Brain microvascular endothelial cell (primary cell): ENCODE measurements around the gene LHX4.

Experiments used
- DNase-seq: peaks from one replicate; pipeline ENCODE4 v3.0.0-alpha.2; 2020
- H3K27ac ChIP-seq: fragments of 250-450 bp; sonication (Bioruptor Pico); 2 replicates; pipeline ENCODE4 v1.5.1; 2020; ENCODE audit warnings: mild to moderate bottlenecking, moderate library complexity
- H3K27me3 ChIP-seq: fragments of 250-450 bp; sonication (Bioruptor Pico); replicated peaks from 2 replicates; pipeline ENCODE4 v1.5.1; 2020; ENCODE audit warnings: mild to moderate bottlenecking
- H3K36me3 ChIP-seq: fragments of 250-450 bp; sonication (Bioruptor Pico); replicated peaks from 2 replicates; pipeline ENCODE4 v1.5.1; 2020; ENCODE audit warnings: mild to moderate bottlenecking
- H3K4me3 ChIP-seq: 2 replicates; pipeline ENCODE4 v1.5.1; 2011; ENCODE audit warnings: low read depth, mild to moderate bottlenecking, control low read depth, low read length, moderate library complexity
- CTCF ChIP-seq: IDR thresholded peaks from 2 replicates; pipeline ENCODE4 v1.5.1; 2011; ENCODE audit warnings: low read depth, mild to moderate bottlenecking, moderate library complexity, low read length, control low read depth, inconsistent platforms; ENCODE audit errors: missing control alignments
- in situ Hi-C: cut with HindIII; loops from 2 replicates; pipeline ENCODE4 v1.10.0; 2017; ENCODE audit warnings: low sequenced_read_pairs, low pct_ligation_motif_present

Gene LHX4

GRCh38 chr1:180261030-180261429 is 31.0 kb downstream of the LHX4 start:
- no peak for DNase-seq
- TF ChIP-seq CTCF = no peak
- Histone ChIP-seq H3K27ac (no peak overlapping the region), H3K36me3 (no peaks in the 10 kb centered on the region), H3K27me3 (peaks cover 13% of the 10 kb centered on the region), H3K4me3 (no peak overlapping the region)
- in situ Hi-C loops = no loop called here

GRCh38 chr1:180261524-180262155 is 31.6 kb downstream of the LHX4 start:
- H3K36me3 ChIP-seq = no peaks in the 10 kb centered on the region
- DNase-seq = no peak
- no peak overlapping the region for H3K4me3 ChIP-seq
- H3K27ac ChIP-seq = no peak overlapping the region
- H3K27me3 ChIP-seq = peaks cover 13% of the 10 kb centered on the region
- in situ Hi-C loops = no loop called here
- no peak for TF ChIP-seq CTCF

- DNase-seq = no peak
- in situ Hi-C loops = no loop called here
- Histone ChIP-seq H3K27ac (no peak overlapping the region), H3K27me3 (peaks cover 13% of the 10 kb centered on the region), H3K4me3 (no peak overlapping the region), H3K36me3 (no peaks in the 10 kb centered on the region)
- no peak for TF ChIP-seq CTCF
These were observed 32.8 kb downstream of the LHX4 start for GRCh38 chr1:180262628-180263488.

GRCh38 chr1:180264595-180264994 is 34.5 kb downstream of the LHX4 start:
- TF ChIP-seq CTCF = no peak
- no peak for DNase-seq
- Histone ChIP-seq H3K36me3 (no peaks in the 10 kb centered on the region), H3K4me3 (no peak overlapping the region), H3K27ac (no peak overlapping the region), H3K27me3 (peaks cover 9% of the 10 kb centered on the region)
- in situ Hi-C loops = no loop called here

- in situ Hi-C loops = no loop called here
- H3K27ac ChIP-seq = no peak overlapping the region
- no peak overlapping the region for H3K4me3 ChIP-seq
- H3K27me3 ChIP-seq = peaks cover 7% of the 10 kb centered on the region
- H3K36me3 ChIP-seq = no peaks in the 10 kb centered on the region
- DNase-seq = no peak
- no peak for TF ChIP-seq CTCF
These were observed 35.1 kb downstream of the LHX4 start for GRCh38 chr1:180265201-180265600.

GRCh38 chr1:180265871-180266270 is 35.8 kb downstream of the LHX4 start:
- H3K27me3 ChIP-seq = peaks cover 2% of the 10 kb centered on the region
- H3K36me3 ChIP-seq = no peaks in the 10 kb centered on the region
- DNase-seq = no peak
- no peak overlapping the region for H3K4me3 ChIP-seq
- no peak for TF ChIP-seq CTCF
- in situ Hi-C loops = no loop called here
- no peak overlapping the region for H3K27ac ChIP-seq
